SK-MEL-5 (cell line): ENCODE data around the gene TMEM184A. TPM values are rescaled to one million over a fixed set of nuclear protein-coding genes. Genes with fewer than 3 reads are reported as not detected.

Experiments
- DNase-seq: peaks from one replicate; pipeline ENCODE4 v3.0.0-alpha.2; 2016; ENCODE audit warnings: low read depth, low spot score
- in situ Hi-C: cut with HindIII; loops from 2 replicates; pipeline ENCODE4 v1.10.0; 2016; ENCODE audit warnings: low sequenced_read_pairs, high pct_unique_total_duplicates, low pct_unique_long_range_greater_than_20kb
- total RNA-seq: library from RNA; depleted of rRNA; stranded (reverse); fragments of >200 nt; shearing (Covaris generic); gene quantifications from 2 replicates; pipeline ENCODE4 v1.2.3, GENCODE V29; 2014

TMEM184A gene
- total RNA-seq, 1 experiment from 2014 or later, result 0.16 TPM

DNA sequence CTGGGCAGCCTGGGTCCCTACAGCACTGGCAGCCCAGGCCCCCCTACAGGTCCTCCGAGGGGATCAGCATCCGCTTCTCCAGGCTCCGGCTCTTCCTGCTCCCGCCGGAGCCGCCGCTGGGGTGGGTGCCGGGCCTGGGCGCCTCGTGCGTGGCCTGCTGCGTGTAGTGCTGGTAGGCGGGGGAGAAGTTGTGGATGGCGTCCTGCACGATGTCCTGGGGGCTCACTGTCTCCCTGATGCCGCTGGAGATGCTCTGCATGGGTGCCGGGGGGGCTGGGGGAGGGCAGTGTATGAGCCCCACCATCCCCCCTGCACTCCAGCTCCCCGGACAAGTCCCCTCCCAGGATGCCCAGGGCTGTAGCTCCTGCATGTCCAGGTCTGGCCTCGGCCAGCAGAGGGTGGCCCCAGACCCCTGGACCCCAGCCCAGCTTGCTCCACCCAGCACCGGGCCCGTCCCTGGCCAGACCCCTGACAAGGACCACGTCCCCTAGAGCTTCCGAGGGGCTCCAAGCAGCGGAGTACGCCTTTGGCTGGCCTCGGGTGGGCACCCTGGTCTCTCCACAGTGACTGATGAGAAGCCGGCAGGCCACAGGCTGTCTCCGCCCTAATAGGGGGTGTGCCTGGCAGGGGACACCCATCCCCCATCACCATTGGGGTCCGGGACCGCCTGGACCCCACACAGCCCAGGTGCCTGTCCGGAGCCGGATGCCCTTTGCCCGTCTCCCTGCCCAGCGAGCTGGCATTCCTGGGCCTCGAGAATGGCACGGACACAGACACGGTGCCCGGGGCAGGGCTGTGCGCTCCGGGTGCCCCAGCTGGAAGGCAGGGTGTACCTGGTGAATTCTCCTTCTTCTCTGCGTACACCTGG is 8.9 kb downstream of the TMEM184A start:
- no peak for DNase-seq
- in situ Hi-C loops, result no loop called here

DNA sequence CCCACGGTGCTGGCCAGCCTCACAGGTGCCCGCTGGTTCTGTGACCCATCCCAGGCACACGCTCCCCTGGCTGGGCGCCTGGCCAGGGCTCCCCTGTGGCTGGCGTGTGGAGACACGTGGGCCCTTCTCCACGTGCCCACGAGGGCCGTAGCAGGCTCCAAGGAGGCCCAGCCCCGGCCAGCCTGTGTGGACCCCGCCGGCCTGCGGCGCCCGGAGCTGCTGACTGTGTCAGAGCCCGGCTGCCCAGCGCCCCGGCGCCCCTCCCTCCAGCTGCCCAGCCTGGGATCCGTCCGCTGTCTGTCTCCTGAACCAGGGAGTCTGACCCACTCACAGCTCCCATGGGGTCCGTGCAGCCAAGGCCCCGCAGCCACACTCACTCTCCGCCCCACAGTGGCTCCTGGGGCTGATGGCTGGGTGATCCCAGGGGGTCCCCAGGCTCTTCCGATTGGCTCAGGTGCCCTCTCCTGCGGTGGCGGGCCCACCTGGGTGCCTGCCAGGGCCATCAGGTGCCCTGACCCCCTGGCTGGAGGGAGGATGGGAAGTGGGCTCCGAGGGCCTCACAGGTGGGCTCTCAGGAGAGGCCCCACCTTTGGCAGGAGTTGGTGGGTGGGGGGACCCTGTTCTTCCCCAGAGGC is 9.6 kb downstream of the TMEM184A start:
- in situ Hi-C loops, result no loop called here
- no peak for DNase-seq

- in situ Hi-C loops, result no loop called here
- no peak for DNase-seq
These were observed 10.4 kb downstream of the TMEM184A start for GRCh38 chr7:1545417-1546246.

- DNase-seq, result no peak
- in situ Hi-C loops, result no loop called here
These were observed 11.0 kb downstream of the TMEM184A start for GRCh38 chr7:1544896-1545416.

GRCh38 chr7:1544178-1544895 is 11.7 kb downstream of the TMEM184A start:
- no peak for DNase-seq
- in situ Hi-C loops, result no loop called here

DNA sequence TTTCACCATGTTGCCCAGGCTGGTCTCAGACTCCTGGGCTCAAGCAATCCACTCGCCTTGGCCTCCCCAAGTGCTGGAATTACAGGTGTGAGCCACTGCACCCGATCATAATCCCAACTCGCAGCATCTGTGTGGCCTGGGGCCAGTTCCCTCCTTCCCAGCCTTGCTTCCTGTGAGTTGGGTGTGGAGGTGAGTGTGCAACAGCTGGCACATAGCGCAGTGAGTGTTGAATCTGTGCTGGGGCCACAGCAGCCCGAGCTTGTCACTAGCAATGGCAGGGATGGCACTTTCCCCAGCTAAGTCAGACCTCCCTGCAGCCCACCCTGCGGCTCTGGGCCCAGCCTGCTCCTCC is 12.2 kb downstream of the TMEM184A start:
- no peak for DNase-seq
- in situ Hi-C loops, result no loop called here

GRCh38 chr7:1542841-1543747 is 12.9 kb downstream of the TMEM184A start:
- no peak for DNase-seq
- in situ Hi-C loops, result no loop called here

DNA sequence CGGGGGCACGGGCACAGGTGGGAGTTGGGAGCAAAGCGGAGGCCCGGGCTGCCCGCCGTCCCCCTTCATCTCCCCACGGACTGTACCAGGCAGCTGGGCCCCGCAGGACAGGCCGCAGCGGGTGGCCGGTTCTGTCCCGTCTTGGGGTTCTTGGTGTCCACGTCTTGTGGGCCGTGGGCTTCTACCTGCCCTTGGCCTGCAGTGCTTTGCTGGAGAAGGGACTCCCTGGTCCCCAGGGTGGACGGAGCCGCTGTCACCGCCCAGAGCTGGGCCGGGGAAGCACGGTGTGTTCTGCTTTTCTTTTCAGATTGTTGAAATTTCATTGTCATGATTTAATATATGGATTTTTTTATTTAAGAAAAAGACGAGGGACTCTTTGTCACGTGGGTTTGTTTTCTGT is 13.7 kb downstream of the TMEM184A start:
- in situ Hi-C loops, result no loop called here
- DNase-seq, result no peak

DNA sequence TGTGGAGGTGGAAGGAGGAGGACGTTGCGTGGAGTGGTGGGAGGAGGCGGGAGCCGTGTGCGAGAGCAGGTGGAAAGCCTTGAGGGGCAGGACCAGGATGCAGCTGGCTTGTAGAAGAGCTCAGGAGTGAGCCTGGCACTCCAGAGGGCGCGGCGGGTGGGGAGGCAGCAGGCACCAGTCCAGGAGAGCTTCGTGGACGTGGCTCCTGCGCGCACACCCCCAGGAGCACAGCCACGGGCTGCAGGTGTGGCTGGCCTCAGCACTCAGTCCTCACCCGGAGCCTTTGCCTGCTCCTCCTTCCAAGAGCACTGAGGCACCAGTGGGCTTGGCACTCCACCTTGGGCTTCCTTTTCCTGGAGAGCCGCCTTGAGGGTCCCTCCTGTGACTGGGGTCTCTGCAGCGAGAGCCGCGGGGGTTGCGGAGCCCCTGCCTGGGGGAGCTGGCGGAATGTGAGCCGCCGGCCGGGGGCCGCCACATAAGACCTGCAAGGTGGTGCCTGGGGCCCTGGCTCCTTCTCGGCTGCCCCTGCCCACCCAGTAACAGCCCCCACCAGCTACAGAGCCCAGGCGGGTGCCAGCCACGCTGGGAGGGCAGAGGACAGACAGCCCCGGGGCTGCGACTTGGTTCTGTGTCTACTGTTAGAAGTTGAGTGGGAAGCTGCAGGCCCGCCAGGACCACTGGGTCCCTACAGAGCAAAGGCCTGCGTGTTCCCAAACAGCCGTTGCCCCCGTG is 14.4 kb downstream of the TMEM184A start:
- DNase-seq, result no peak
- in situ Hi-C loops, result no loop called here

DNA sequence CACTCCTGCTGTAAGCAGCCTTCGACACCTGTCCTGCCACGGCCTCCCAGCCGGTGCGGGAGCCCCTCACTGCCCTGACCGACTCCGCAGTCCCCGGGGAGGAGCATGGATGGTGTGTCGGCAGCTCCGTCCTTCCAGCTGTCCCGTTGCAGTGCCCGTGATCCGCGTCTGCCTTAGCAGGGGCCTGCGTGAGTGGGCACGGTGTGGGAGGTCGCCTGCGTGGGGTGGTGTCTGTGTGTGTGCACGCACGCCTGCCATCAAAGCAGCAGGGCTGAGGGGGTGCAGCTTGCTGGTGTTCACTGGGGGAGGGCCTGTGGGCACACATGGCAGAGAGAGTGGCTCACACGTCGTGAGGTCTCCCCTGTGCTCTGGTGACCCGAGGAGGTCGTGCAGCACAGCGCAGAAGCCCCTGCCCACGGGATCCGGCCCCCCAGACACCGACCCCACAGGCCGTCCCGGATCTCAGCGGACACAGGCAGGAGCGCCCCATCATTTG is 15.2 kb downstream of the TMEM184A start:
- no peak for DNase-seq
- in situ Hi-C loops, result no loop called here

DNA sequence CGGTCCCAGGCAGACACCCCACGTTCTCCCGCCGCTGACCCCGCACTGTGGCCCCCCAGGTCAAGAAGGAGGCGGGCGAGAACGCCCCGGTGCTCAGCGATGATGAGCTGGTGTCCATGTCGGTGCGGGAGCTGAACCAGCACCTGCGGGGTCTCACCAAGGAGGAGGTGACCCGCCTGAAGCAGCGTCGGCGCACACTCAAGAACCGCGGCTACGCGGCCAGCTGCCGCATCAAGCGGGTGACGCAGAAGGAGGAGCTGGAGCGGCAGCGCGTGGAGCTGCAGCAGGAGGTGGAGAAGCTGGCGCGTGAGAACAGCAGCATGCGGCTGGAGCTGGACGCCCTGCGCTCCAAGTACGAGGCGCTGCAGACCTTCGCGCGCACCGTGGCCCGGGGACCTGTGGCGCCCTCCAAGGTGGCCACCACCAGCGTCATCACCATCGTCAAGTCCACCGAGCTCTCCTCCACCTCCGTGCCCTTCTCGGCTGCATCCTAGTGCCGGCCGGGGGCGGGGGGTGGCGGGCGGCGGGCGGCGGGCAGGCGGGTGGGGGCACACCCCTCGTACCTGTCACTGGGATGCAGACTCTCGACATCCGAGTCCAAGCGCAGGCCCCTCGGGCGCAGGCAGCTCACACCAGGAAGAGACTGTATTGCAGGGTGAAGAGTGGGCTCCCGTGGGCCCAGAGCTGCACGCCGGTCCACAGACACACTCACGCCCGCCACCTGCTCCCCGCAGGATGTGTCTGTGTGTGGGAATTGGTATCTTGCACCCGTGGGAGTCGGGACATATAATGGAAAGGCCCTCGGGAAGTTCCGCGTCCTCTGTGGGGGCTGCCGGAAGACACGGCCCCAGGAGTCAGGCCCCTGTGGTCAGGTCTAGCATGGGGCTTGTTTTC is 15.9 kb downstream of the TMEM184A start:
- DNase-seq, result no peak
- in situ Hi-C loops, result no loop called here

- in situ Hi-C loops, result no loop called here
- no peak for DNase-seq
These were observed 16.7 kb downstream of the TMEM184A start for GRCh38 chr7:1539181-1539881.

DNA sequence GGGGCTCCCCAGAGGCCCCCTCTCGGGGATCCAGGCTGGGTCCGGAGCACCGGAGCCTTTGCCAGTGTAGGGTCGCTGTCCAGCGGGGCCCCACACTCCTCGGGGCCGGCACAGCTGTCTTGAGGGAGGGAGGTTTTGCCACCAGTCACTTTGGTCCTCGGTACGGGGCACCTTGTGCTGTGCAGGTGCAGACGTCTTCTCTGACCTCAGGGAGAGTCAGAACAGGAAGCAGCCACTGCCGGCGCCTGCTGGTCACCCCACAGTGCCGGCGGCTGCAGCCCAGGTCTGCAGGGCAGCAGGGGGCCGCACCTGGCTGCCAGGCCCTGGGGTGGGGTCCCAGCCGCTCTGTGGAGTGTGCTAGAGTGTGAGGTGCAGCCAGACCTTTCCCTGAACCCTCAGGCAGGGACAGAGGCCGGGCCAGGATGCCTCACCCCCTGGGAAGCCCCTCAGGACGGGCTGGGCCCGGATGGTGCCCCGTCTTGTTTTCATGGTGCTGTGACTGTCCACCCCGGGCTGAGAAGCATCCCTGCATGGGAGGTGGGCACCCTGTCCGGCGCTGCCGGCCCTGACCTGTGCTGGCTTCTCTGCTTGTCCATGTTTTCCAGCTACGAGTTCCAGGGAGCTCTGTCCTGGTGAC is 17.3 kb downstream of the TMEM184A start:
- in situ Hi-C loops, result no loop called here
- no peak for DNase-seq
